WTC11 (cell line): ENCODE measurements around the gene SGTA. TPM values are rescaled to one million over a fixed set of nuclear protein-coding genes. Genes with fewer than 3 reads are reported as not detected.

Experiments used
- ATAC-seq: fragments of 200-7000 bp; cut with Tn5 transposase; 2 replicates; pipeline ENCODE4 v1.10.0; 2021; ENCODE audit warnings: mild to moderate bottlenecking, moderate library complexity
- CTCF ChIA-PET: fragments of 300-600 bp; sonication (Branson Sonifier 250); formaldehyde crosslinking; loops from one replicate; lab custom pipeline; 2021; ENCODE audit warnings: antibody characterized with exemption; lab: Charles Lee
- POLR2A ChIA-PET: fragments of 350-600 bp; sonication (Branson Sonifier 250); formaldehyde crosslinking; loops from one replicate; lab custom pipeline; 2021; ENCODE audit warnings: antibody characterized with exemption; lab: Charles Lee
- DNase-seq: peaks from one replicate; pipeline ENCODE4 v3.0.0; 2021; ENCODE audit warnings: low spot score
- H3K27ac Mint-ChIP-seq: 2 replicates; pipeline ENCODE4 v1.8.0; 2021; ENCODE audit warnings: mixed read lengths
- H3K27me3 Mint-ChIP-seq: 2 replicates; pipeline ENCODE4 v1.8.0; 2021; ENCODE audit warnings: low read depth, mild to moderate bottlenecking, moderate library complexity, mixed read lengths
- H3K36me3 Mint-ChIP-seq: 2 replicates; pipeline ENCODE4 v1.8.0; 2021; ENCODE audit warnings: mixed read lengths
- H3K4me1 Mint-ChIP-seq: 2 replicates; pipeline ENCODE4 v1.8.0; 2022; ENCODE audit warnings: mixed read lengths
- H3K4me3 Mint-ChIP-seq: 2 replicates; pipeline ENCODE4 v1.8.0; 2021; ENCODE audit warnings: mild to moderate bottlenecking, moderate library complexity, mixed read lengths
- H3K9me3 Mint-ChIP-seq: 2 replicates; pipeline ENCODE4 v1.8.0; 2021; ENCODE audit warnings: mixed read lengths
- CREB1 ChIP-seq: sonication (generic); formaldehyde crosslinking; IDR thresholded peaks from 2 replicates; pipeline ENCODE4 v1.8.0; 2023; ENCODE audit warnings: mild to moderate bottlenecking, missing genetic modification reagents
- CREM ChIP-seq: sonication (generic); formaldehyde crosslinking; IDR thresholded peaks from 2 replicates; pipeline ENCODE4 v1.8.1; 2022; ENCODE audit warnings: mild to moderate bottlenecking, missing genetic modification reagents, moderate library complexity
- FOXK1 ChIP-seq: sonication (generic); formaldehyde crosslinking; IDR thresholded peaks from 2 replicates; pipeline ENCODE4 v1.8.0; 2022; ENCODE audit warnings: mild to moderate bottlenecking, moderate library complexity, missing genetic modification reagents
- GABPB1 ChIP-seq: sonication (generic); formaldehyde crosslinking; IDR thresholded peaks from 2 replicates; pipeline ENCODE4 v1.8.1; 2023; ENCODE audit warnings: mild to moderate bottlenecking, missing genetic modification reagents
- GTF2I ChIP-seq: fragments of 250-450 bp; sonication (Bioruptor Pico); conservative IDR thresholded peaks from 2 replicates; pipeline ENCODE4 v1.4.0; 2021; ENCODE audit warnings: mild to moderate bottlenecking
- HMGA2 ChIP-seq: fragments of 250-450 bp; sonication (Bioruptor Pico); IDR thresholded peaks from 2 replicates; pipeline ENCODE4 v1.4.0; 2021; ENCODE audit warnings: mild to moderate bottlenecking, moderate library complexity
- KAT7 ChIP-seq: sonication (generic); formaldehyde crosslinking; IDR thresholded peaks from 2 replicates; pipeline ENCODE4 v1.8.1; 2023; ENCODE audit warnings: missing genetic modification reagents, mild to moderate bottlenecking, borderline replicate concordance
- NR1H2 ChIP-seq: sonication (generic); formaldehyde crosslinking; IDR thresholded peaks from 2 replicates; pipeline ENCODE4 v1.9.0; 2021; ENCODE audit warnings: mild to moderate bottlenecking, moderate library complexity, missing genetic modification reagents
- NR2C2 ChIP-seq: sonication (generic); formaldehyde crosslinking; IDR thresholded peaks from 2 replicates; pipeline ENCODE4 v1.8.0; 2022; ENCODE audit warnings: mild to moderate bottlenecking, missing genetic modification reagents
- NR3C1 ChIP-seq: sonication (generic); formaldehyde crosslinking; conservative IDR thresholded peaks from 2 replicates; pipeline ENCODE4 v1.8.1; 2023; ENCODE audit warnings: low read depth, mild to moderate bottlenecking, missing genetic modification reagents
- OVOL2 ChIP-seq: fragments of 250-450 bp; sonication (Bioruptor Pico); IDR thresholded peaks from 2 replicates; pipeline ENCODE4 v1.9.0; 2021; ENCODE audit warnings: mild to moderate bottlenecking, borderline replicate concordance
- PRRX2 ChIP-seq: fragments of 250-450 bp; sonication (Bioruptor Pico); IDR thresholded peaks from 2 replicates; pipeline ENCODE4 v1.8.0; 2021; ENCODE audit warnings: mild to moderate bottlenecking
- SOX15 ChIP-seq: fragments of 250-450 bp; sonication (Bioruptor Pico); IDR thresholded peaks from 2 replicates; pipeline ENCODE4 v1.9.0; 2021; ENCODE audit warnings: mild to moderate bottlenecking
- ZNF121 ChIP-seq: sonication (generic); formaldehyde crosslinking; IDR thresholded peaks from 2 replicates; pipeline ENCODE4 v1.8.0; 2023; ENCODE audit warnings: missing genetic modification reagents
- ZNF263 ChIP-seq: sonication (generic); formaldehyde crosslinking; IDR thresholded peaks from 2 replicates; pipeline ENCODE4 v1.8.1; 2022; ENCODE audit warnings: low read depth, mild to moderate bottlenecking, moderate library complexity, missing genetic modification reagents
- ZNF317 ChIP-seq: sonication (generic); formaldehyde crosslinking; IDR thresholded peaks from 2 replicates; pipeline ENCODE4 v1.8.1; 2023; ENCODE audit warnings: low read depth, mild to moderate bottlenecking, moderate library complexity, missing genetic modification reagents, borderline replicate concordance
- ZNF671 ChIP-seq: fragments of 250-450 bp; sonication (Bioruptor Pico); IDR thresholded peaks from 2 replicates; pipeline ENCODE4 v1.8.0; 2021; ENCODE audit warnings: mild to moderate bottlenecking
- total RNA-seq: library from RNA; stranded (reverse); gene quantifications from 3 replicates; pipeline ENCODE4 v1.2.3, GENCODE V29; 2021
- TF ChIP-seq, protein P1 (sequence below): fragments of 250-450 bp; sonication (Bioruptor Pico); conservative IDR thresholded peaks from 2 replicates; pipeline ENCODE4 v1.9.0; 2021; ENCODE audit warnings: mild to moderate bottlenecking
- TF ChIP-seq, protein P2 (sequence below): sonication (generic); formaldehyde crosslinking; IDR thresholded peaks from 2 replicates; pipeline ENCODE4 v1.8.0; 2023; ENCODE audit warnings: mild to moderate bottlenecking, missing genetic modification reagents
- TF ChIP-seq, protein P3 (sequence below): fragments of 200-600 bp; IDR thresholded peaks from 2 replicates; pipeline ENCODE4 v1.8.0; 2022; ENCODE audit warnings: antibody characterized with exemption
- TF ChIP-seq, protein P4 (sequence below): fragments of 250-450 bp; sonication (Bioruptor Pico); IDR thresholded peaks from 2 replicates; pipeline ENCODE4 v1.9.0; 2021; ENCODE audit warnings: mild to moderate bottlenecking

Gene SGTA
- total RNA-seq, 1 experiment from 2014 or later, result 91.2 TPM

DNA sequence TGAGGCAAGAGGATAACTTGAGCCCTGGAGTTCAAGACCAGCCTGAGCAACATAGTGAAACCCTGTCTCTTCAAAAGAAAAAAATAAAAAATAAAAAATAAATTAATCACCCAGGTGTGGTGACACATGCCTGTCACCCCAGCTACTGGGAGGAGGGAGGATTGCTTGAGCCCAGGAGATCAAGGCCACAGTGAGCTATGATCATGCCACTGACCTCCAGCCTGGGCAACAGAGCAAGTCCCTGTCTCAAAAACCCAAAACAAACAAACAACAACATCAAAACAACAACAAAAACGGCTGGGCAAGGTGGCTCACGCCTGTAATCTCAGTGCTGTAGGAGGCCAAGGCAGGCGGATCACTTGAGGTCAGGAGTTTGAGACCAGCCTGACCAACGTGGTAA, 39.0 kb downstream of the SGTA start:
- H3K4me3 Mint-ChIP-seq, result no peak overlapping the region
- ChIA-PET POLR2A (no interaction called here), CTCF (interaction anchor here (1.0 to 2.0 kb wide), 2 partner anchors 96 to 143 kb away, joined by 3 to 5 read pairs; no protein-coding TSS in a partner anchor)
- TF ChIP-seq ZNF263 (CRISPR knock-in tag), result no peak
- ATAC-seq (no peak), DNase-seq (no peak)
- H3K36me3 Mint-ChIP-seq, result no peaks in the 10 kb centered on the region
- H3K4me1 Mint-ChIP-seq, result peaks cover 3% of the 10 kb centered on the region
- peaks cover 25% of the 10 kb centered on the region for H3K27me3 Mint-ChIP-seq
- H3K9me3 Mint-ChIP-seq, result no peaks in the 10 kb centered on the region
- H3K27ac Mint-ChIP-seq, result no peak overlapping the region

DNA sequence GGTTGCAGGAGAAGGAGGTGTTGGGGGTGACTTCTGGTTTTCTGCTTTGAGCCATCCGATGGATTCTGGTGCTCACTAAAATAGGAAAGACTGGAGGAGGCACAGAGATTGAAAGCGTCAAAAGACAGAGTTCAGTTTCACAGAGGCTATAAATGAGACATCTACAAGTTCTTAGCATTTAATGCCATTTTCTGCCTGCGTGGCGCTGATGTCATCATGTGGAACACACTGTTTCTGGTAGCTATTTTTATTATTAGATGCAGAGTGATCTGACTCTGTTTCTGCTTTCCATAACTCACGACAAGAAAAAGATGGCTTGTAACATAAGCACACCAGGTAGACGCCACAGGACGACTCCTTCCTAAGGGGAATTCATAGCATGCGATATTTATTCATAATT, 40.0 kb downstream of the SGTA start:
- H3K4me3 Mint-ChIP-seq, result no peak overlapping the region
- H3K27ac Mint-ChIP-seq, result no peak overlapping the region
- CTCF ChIA-PET, result interaction anchor here (2.0 kb wide), 1 partner anchor 95 kb away, joined by 5 read pairs; no protein-coding TSS in a partner anchor
- H3K9me3 Mint-ChIP-seq, result no peaks in the 10 kb centered on the region
- peaks cover 4% of the 10 kb centered on the region for H3K4me1 Mint-ChIP-seq
- peaks cover 3% of the 10 kb centered on the region; the same call in 1 of the 2 replicates for H3K36me3 Mint-ChIP-seq
- POLR2A ChIA-PET, result no interaction called here
- DNase-seq, result no peak
- peaks cover 18% of the 10 kb centered on the region for H3K27me3 Mint-ChIP-seq
- TF ChIP-seq ZNF671 (no peak), NR2C2 (CRISPR knock-in tag) (no peak), CREB1 (CRISPR knock-in tag) (no peak)
- TF ChIP-seq, all 79 proteins: peak for 0
- no peak for ATAC-seq

DNA sequence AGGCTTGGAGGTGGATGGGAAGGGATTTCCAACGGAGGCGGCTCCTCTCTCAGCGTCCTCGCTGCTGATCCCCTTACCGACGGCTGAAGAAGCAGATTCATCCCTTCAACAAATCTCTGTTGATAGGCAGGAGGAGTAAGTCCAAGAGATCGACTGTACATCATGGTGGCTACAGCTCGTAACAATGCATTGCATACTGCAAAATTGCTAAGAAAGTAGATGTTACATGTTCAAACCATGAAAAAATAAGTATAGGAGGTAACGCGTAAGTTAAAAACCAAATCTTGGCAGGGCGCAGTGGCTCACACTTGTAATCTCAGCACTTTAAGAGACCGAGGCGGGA, 42.8 kb downstream of the SGTA start:
- DNase-seq (no peak), ATAC-seq (no peak)
- H3K4me1 Mint-ChIP-seq, result peaks cover 4% of the 10 kb centered on the region
- H3K27me3 Mint-ChIP-seq, result peaks cover 16% of the 10 kb centered on the region
- ChIA-PET POLR2A (no interaction called here), CTCF (interaction anchor here (1.1 to 2.6 kb wide), 3 partner anchors 23 to 127 kb away, joined by 3 to 16 read pairs (median 3); no protein-coding TSS in a partner anchor)
- peaks cover 26% of the 10 kb centered on the region for H3K36me3 Mint-ChIP-seq
- H3K27ac Mint-ChIP-seq, result no peak overlapping the region; the same call in 1 of the 2 replicates
- H3K4me3 Mint-ChIP-seq, result peak overlapping the region; percentile 84
- H3K9me3 Mint-ChIP-seq, result peaks cover 10% of the 10 kb centered on the region; the same call in 1 of the 2 replicates
- 0 out of 2 replicates have a peak, but pooled peaks have one; percentile 23 for TF ChIP-seq ZNF121
- TF ChIP-seq NR3C1 (CRISPR knock-in tag), result peak; percentile 1; the same call in 1 of the 2 replicates
- TF ChIP-seq, protein P1, sequence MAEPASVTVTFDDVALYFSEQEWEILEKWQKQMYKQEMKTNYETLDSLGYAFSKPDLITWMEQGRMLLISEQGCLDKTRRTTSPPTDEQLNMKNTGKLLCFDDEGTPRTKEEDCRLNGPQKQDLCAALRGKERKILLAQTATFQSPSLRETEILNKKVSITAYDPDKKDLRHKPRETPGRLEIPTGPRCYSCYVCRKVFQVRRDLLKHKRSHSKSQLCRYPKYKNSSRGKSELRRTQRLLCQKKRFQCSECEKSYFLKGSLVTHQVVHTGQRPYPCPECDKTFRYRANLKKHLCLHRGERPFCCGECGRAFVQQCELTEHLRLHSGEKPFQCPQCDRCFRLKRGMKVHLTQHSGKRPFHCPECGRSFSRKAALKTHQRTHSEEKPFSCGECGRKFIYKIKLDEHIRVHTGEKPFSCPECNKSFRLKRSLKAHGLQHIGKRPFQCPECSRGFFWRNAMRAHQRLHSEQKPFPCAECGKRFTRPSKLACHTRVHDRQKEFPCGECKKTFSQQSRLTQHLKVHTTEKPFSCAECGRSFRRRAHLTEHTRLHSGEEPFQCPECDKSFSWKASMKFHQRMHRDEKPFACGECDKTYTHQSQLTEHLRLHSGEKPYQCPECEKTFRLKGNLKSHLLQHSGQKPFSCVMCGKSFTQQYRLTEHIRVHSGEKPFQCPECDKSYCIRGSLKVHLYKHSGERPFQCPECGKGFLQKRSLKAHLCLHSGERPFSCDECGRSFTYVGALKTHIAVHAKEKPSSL (CRISPR knock-in tag), result no peak

DNA sequence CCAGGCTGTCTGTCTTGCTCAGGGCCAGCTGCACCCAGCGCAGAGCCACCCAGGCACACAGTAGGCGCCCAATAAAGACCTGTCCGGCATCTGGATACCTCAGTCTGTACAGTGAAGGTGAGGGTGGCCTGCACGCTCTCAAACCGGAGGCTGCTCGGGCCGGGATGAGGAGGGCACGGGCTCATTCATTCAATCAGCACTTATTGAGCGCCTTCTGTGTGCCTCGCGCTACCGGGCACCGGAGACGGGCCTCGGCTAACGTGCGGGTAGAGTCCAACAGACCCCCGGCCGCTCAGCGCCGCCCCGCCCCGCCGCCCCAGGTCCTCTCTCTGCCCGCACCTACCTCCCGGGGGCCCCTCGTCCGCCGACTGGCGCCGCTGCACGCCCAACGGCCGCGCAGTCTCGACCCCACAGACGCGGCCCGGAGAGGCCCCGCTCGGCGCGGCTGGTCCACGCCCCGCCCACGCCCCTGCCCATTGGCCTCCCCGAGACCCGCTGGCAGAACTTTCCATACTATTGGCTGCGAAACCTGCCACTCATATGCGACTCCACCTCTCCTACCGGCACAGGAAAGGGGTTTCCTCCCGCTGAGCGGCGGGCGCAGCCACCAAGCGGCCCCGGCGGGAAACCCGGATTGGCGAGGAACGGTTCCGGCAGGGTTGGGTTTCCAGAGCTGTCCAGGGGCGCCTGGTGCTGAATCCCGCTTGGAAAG, 43.3 kb downstream of the SGTA start, which contains the start of gene SLC39A3:
SLC39A3 (minus strand) TSS at position 416 of the 712 bp plus-strand sequence. CDS start 2,760 bp downstream, outside the sequence.
- peaks cover 28% of the 10 kb centered on the region for H3K36me3 Mint-ChIP-seq
- peaks cover 10% of the 10 kb centered on the region; the same call in 1 of the 2 replicates for H3K9me3 Mint-ChIP-seq
- peak; percentile 99 for ATAC-seq
- H3K4me3 Mint-ChIP-seq, result peak within 1 kb of the TSS; percentile 84
- H3K27me3 Mint-ChIP-seq, result peaks cover 16% of the 10 kb centered on the region
- POLR2A ChIA-PET, result interaction anchor here (0.8 kb wide), 1 partner anchor 64 kb away, joined by 8 read pairs; no protein-coding TSS in a partner anchor
- CTCF ChIA-PET, result interaction anchor here (1.1 to 2.6 kb wide), 6 partner anchors 16 to 148 kb away, joined by 3 to 16 read pairs (median 3); no protein-coding TSS in a partner anchor
- no peak within 1 kb of the TSS; the same call in 1 of the 2 replicates for H3K27ac Mint-ChIP-seq
- peak; percentile 100 for DNase-seq
- H3K4me1 Mint-ChIP-seq, result peaks cover 4% of the 10 kb centered on the region
- TF ChIP-seq HMGA2 (CRISPR knock-in tag), result no peak
- peak; percentile 98 for TF ChIP-seq NR3C1 (CRISPR knock-in tag)
- TF ChIP-seq, protein P2, sequence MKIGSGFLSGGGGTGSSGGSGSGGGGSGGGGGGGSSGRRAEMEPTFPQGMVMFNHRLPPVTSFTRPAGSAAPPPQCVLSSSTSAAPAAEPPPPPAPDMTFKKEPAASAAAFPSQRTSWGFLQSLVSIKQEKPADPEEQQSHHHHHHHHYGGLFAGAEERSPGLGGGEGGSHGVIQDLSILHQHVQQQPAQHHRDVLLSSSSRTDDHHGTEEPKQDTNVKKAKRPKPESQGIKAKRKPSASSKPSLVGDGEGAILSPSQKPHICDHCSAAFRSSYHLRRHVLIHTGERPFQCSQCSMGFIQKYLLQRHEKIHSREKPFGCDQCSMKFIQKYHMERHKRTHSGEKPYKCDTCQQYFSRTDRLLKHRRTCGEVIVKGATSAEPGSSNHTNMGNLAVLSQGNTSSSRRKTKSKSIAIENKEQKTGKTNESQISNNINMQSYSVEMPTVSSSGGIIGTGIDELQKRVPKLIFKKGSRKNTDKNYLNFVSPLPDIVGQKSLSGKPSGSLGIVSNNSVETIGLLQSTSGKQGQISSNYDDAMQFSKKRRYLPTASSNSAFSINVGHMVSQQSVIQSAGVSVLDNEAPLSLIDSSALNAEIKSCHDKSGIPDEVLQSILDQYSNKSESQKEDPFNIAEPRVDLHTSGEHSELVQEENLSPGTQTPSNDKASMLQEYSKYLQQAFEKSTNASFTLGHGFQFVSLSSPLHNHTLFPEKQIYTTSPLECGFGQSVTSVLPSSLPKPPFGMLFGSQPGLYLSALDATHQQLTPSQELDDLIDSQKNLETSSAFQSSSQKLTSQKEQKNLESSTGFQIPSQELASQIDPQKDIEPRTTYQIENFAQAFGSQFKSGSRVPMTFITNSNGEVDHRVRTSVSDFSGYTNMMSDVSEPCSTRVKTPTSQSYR, result peak; percentile 96
- TF ChIP-seq NR1H2 (CRISPR knock-in tag), result 0 out of 2 replicates have a peak, but pooled peaks have one; percentile 62
- no peak for TF ChIP-seq GTF2I (CRISPR knock-in tag)
- TF ChIP-seq NR2C2 (CRISPR knock-in tag), result peak; percentile 71; the same call in 1 of the 2 replicates
- 0 out of 2 replicates have a peak, but pooled peaks have one; percentile 79 for TF ChIP-seq PRRX2 (CRISPR knock-in tag)
- peak; percentile 92 for TF ChIP-seq GABPB1 (CRISPR knock-in tag)
- no peak for TF ChIP-seq OVOL2 (CRISPR knock-in tag)
- TF ChIP-seq, protein P3, sequence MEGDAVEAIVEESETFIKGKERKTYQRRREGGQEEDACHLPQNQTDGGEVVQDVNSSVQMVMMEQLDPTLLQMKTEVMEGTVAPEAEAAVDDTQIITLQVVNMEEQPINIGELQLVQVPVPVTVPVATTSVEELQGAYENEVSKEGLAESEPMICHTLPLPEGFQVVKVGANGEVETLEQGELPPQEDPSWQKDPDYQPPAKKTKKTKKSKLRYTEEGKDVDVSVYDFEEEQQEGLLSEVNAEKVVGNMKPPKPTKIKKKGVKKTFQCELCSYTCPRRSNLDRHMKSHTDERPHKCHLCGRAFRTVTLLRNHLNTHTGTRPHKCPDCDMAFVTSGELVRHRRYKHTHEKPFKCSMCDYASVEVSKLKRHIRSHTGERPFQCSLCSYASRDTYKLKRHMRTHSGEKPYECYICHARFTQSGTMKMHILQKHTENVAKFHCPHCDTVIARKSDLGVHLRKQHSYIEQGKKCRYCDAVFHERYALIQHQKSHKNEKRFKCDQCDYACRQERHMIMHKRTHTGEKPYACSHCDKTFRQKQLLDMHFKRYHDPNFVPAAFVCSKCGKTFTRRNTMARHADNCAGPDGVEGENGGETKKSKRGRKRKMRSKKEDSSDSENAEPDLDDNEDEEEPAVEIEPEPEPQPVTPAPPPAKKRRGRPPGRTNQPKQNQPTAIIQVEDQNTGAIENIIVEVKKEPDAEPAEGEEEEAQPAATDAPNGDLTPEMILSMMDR, result no peak
- TF ChIP-seq, protein P4, sequence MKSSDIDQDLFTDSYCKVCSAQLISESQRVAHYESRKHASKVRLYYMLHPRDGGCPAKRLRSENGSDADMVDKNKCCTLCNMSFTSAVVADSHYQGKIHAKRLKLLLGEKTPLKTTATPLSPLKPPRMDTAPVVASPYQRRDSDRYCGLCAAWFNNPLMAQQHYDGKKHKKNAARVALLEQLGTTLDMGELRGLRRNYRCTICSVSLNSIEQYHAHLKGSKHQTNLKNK (CRISPR knock-in tag), result no peak
- TF ChIP-seq FOXK1 (CRISPR knock-in tag), result peak; percentile 93
- peak; percentile 73; the same call in 1 of the 2 replicates for TF ChIP-seq ZNF317 (CRISPR knock-in tag)
- TF ChIP-seq CREM (CRISPR knock-in tag), result peak; percentile 89
- peak; percentile 87; the same call in 1 of the 2 replicates for TF ChIP-seq KAT7 (CRISPR knock-in tag)
- TF ChIP-seq SOX15, result no peak
